ENCODE results near the gene CEP112.

The CEP112 gene

GRCh38 chr17:66063686-66064085 lies 128.2 kb downstream of the CEP112 start:
- DNase-seq (ENCODE audit: low read depth): no peak

- no peak for DNase-seq (ENCODE audit: low read depth)
Observed at GRCh38 chr17:66056148-66056547, 135.8 kb downstream of the CEP112 start.

- DNase-seq (ENCODE audit: low read depth): no peak
Observed at GRCh38 chr17:66054242-66054641, 137.7 kb downstream of the CEP112 start.

- DNase-seq (ENCODE audit: low read depth): no peak
Observed at GRCh38 chr17:66044083-66044482, 147.8 kb downstream of the CEP112 start.

GRCh38 chr17:66043419-66043818 lies 148.5 kb downstream of the CEP112 start:
- DNase-seq (ENCODE audit: low read depth): no peak

- no peak for DNase-seq (ENCODE audit: low read depth)
Observed at GRCh38 chr17:66040402-66040801, 151.5 kb downstream of the CEP112 start.

- no peak for DNase-seq (ENCODE audit: low read depth)
Observed at GRCh38 chr17:66038125-66038524, 153.8 kb downstream of the CEP112 start.

- no peak for DNase-seq (ENCODE audit: low read depth)
Observed at GRCh38 chr17:66037221-66037620, 154.7 kb downstream of the CEP112 start.

- no peak for DNase-seq (ENCODE audit: low read depth)
Observed at GRCh38 chr17:66032082-66032712, 159.7 kb downstream of the CEP112 start.

- no peak for DNase-seq (ENCODE audit: low read depth)
Observed at GRCh38 chr17:66025551-66025950, 166.4 kb downstream of the CEP112 start.

GRCh38 chr17:66021757-66022156 lies 170.2 kb downstream of the CEP112 start:
- DNase-seq (ENCODE audit: low read depth): no peak

- DNase-seq (ENCODE audit: low read depth): no peak
Observed at GRCh38 chr17:66018786-66019185, 173.1 kb downstream of the CEP112 start.

GRCh38 chr17:66016231-66016630 lies 175.7 kb downstream of the CEP112 start:
- no peak for DNase-seq (ENCODE audit: low read depth)

GRCh38 chr17:66008680-66009079 lies 183.3 kb downstream of the CEP112 start:
- no peak for DNase-seq (ENCODE audit: low read depth)

- DNase-seq (ENCODE audit: low read depth): no peak
Observed at GRCh38 chr17:66006654-66007053, 185.3 kb downstream of the CEP112 start.

- no peak for DNase-seq (ENCODE audit: low read depth)
Observed at GRCh38 chr17:66002812-66003211, 189.1 kb downstream of the CEP112 start.

- DNase-seq (ENCODE audit: low read depth): no peak
Observed at GRCh38 chr17:66002063-66002585, 189.8 kb downstream of the CEP112 start.

- no peak for DNase-seq (ENCODE audit: low read depth)
Observed at GRCh38 chr17:66000216-66000615, 191.7 kb downstream of the CEP112 start.

- DNase-seq (ENCODE audit: low read depth): no peak
Observed at GRCh38 chr17:65998675-65999074, 193.3 kb downstream of the CEP112 start.

- DNase-seq (ENCODE audit: low read depth): no peak
Observed at GRCh38 chr17:65994679-65995078, 197.3 kb downstream of the CEP112 start.

GRCh38 chr17:65994114-65994513 lies 197.8 kb downstream of the CEP112 start:
- no peak for DNase-seq (ENCODE audit: low read depth)

GRCh38 chr17:65990593-65990992 lies 201.3 kb downstream of the CEP112 start:
- DNase-seq (ENCODE audit: low read depth): no peak

- no peak for DNase-seq (ENCODE audit: low read depth)
Observed at GRCh38 chr17:65988451-65988850, 203.5 kb downstream of the CEP112 start.

GRCh38 chr17:65987988-65988387 lies 203.9 kb downstream of the CEP112 start:
- no peak for DNase-seq (ENCODE audit: low read depth)

Data from stimulated activated CD8-positive, alpha-beta memory T cell treated with anti-CD3 and anti-CD28 coated beads, Interleukin-12 subunit alpha, Interleukin-12 subunit beta, amount 100 ng/mL, for 1 hour (primary cell).